Activated naive CD8-positive, alpha-beta T cell treated with anti-CD3 and anti-CD28 coated beads, Interleukin-2, amount 50 U/mL, for 24 hours (primary cell): ENCODE results near the gene UBE4A.

Experiments used
- ATAC-seq: fragments of 150-1000 bp; cut with Tn5 transposase; one replicate; pipeline ENCODE4 v1.10.0; 2021
- DNase-seq: peaks from one replicate; pipeline ENCODE4 v3.0.0; 2021
- H3K27ac Mint-ChIP-seq: one replicate; pipeline ENCODE4 v1.8.0; 2021; ENCODE audit warnings: mild to moderate bottlenecking, mixed read lengths
- H3K27me3 Mint-ChIP-seq: one replicate; pipeline ENCODE4 v1.8.0; 2021; ENCODE audit warnings: mixed read lengths
- H3K36me3 Mint-ChIP-seq: one replicate; pipeline ENCODE4 v1.8.0; 2021; ENCODE audit warnings: low read depth, mixed read lengths
- H3K4me1 Mint-ChIP-seq: one replicate; pipeline ENCODE4 v1.8.0; 2021; ENCODE audit warnings: mixed read lengths
- H3K4me3 Mint-ChIP-seq: one replicate; pipeline ENCODE4 v1.8.0; 2021; ENCODE audit warnings: mild to moderate bottlenecking, moderate library complexity, mixed read lengths
- H3K9me3 Mint-ChIP-seq: one replicate; pipeline ENCODE4 v1.8.0; 2021; ENCODE audit warnings: mixed read lengths

UBE4A gene

GRCh38 chr11:118364956-118365615 lies 5.7 kb downstream of the UBE4A start:
- ATAC-seq (no peak), DNase-seq (no peak)
- no peaks in the 10 kb centered on the region for H3K27me3 Mint-ChIP-seq
- H3K4me1 Mint-ChIP-seq, result peaks cover 34% of the 10 kb centered on the region
- no peak overlapping the region for H3K4me3 Mint-ChIP-seq
- H3K27ac Mint-ChIP-seq, result no peak overlapping the region
- no peaks in the 10 kb centered on the region for H3K9me3 Mint-ChIP-seq
- H3K36me3 Mint-ChIP-seq, result peaks cover 42% of the 10 kb centered on the region

- Mint-ChIP-seq H3K36me3 (peaks cover 52% of the 10 kb centered on the region), H3K27me3 (no peaks in the 10 kb centered on the region), H3K4me1 (peaks cover 24% of the 10 kb centered on the region), H3K9me3 (no peaks in the 10 kb centered on the region), H3K27ac (no peak overlapping the region), H3K4me3 (no peak overlapping the region)
- no peak for ATAC-seq
- DNase-seq, result no peak
Observed at GRCh38 chr11:118366287-118366686, 6.9 kb downstream of the UBE4A start.

- Mint-ChIP-seq H3K27me3 (no peaks in the 10 kb centered on the region), H3K36me3 (peaks cover 62% of the 10 kb centered on the region), H3K4me3 (no peak overlapping the region), H3K9me3 (no peaks in the 10 kb centered on the region), H3K4me1 (no peaks in the 10 kb centered on the region), H3K27ac (no peak overlapping the region)
- ATAC-seq (no peak), DNase-seq (no peak)
Observed at GRCh38 chr11:118370774-118371173, 11.4 kb downstream of the UBE4A start.

- Mint-ChIP-seq H3K36me3 (peaks cover 66% of the 10 kb centered on the region), H3K27me3 (no peaks in the 10 kb centered on the region), H3K4me3 (no peak overlapping the region), H3K9me3 (no peaks in the 10 kb centered on the region), H3K4me1 (no peaks in the 10 kb centered on the region), H3K27ac (no peak overlapping the region)
- ATAC-seq, result no peak
- no peak for DNase-seq
Observed at GRCh38 chr11:118373263-118373662, 13.9 kb downstream of the UBE4A start.

- Mint-ChIP-seq H3K27me3 (no peaks in the 10 kb centered on the region), H3K27ac (peak overlapping the region; percentile 0), H3K4me3 (no peak overlapping the region), H3K36me3 (peaks cover 65% of the 10 kb centered on the region), H3K4me1 (no peaks in the 10 kb centered on the region), H3K9me3 (no peaks in the 10 kb centered on the region)
- no peak for DNase-seq
- no peak for ATAC-seq
Observed at GRCh38 chr11:118373871-118374270, 14.5 kb downstream of the UBE4A start.

- ATAC-seq, result no peak
- Mint-ChIP-seq H3K36me3 (peaks cover 64% of the 10 kb centered on the region), H3K4me1 (no peaks in the 10 kb centered on the region), H3K4me3 (no peak overlapping the region), H3K9me3 (no peaks in the 10 kb centered on the region), H3K27ac (no peak overlapping the region), H3K27me3 (no peaks in the 10 kb centered on the region)
- DNase-seq, result no peak
Observed at GRCh38 chr11:118374729-118375128, 15.3 kb downstream of the UBE4A start.

- Mint-ChIP-seq H3K36me3 (peaks cover 61% of the 10 kb centered on the region), H3K4me1 (no peaks in the 10 kb centered on the region), H3K27me3 (no peaks in the 10 kb centered on the region), H3K27ac (peak overlapping the region; percentile 13), H3K4me3 (no peak overlapping the region), H3K9me3 (no peaks in the 10 kb centered on the region)
- ATAC-seq (no peak), DNase-seq (no peak)
Observed at GRCh38 chr11:118375978-118376377, 16.6 kb downstream of the UBE4A start.

GRCh38 chr11:118379497-118379896 lies 20.1 kb downstream of the UBE4A start:
- no peak for ATAC-seq
- peaks cover 59% of the 10 kb centered on the region for H3K36me3 Mint-ChIP-seq
- no peaks in the 10 kb centered on the region for H3K27me3 Mint-ChIP-seq
- no peak for DNase-seq
- H3K4me1 Mint-ChIP-seq, result no peaks in the 10 kb centered on the region
- no peak overlapping the region for H3K4me3 Mint-ChIP-seq
- no peak overlapping the region for H3K27ac Mint-ChIP-seq
- H3K9me3 Mint-ChIP-seq, result no peaks in the 10 kb centered on the region

- Mint-ChIP-seq H3K4me3 (no peak overlapping the region), H3K9me3 (no peaks in the 10 kb centered on the region), H3K27me3 (no peaks in the 10 kb centered on the region), H3K36me3 (peaks cover 63% of the 10 kb centered on the region), H3K4me1 (no peaks in the 10 kb centered on the region), H3K27ac (no peak overlapping the region)
- no peak for DNase-seq
- ATAC-seq, result no peak
Observed at GRCh38 chr11:118380571-118380970, 21.2 kb downstream of the UBE4A start.

- Mint-ChIP-seq H3K9me3 (no peaks in the 10 kb centered on the region), H3K4me3 (no peak overlapping the region), H3K27ac (no peak overlapping the region), H3K36me3 (peaks cover 69% of the 10 kb centered on the region), H3K4me1 (no peaks in the 10 kb centered on the region), H3K27me3 (no peaks in the 10 kb centered on the region)
- ATAC-seq, result no peak
- no peak for DNase-seq
Observed at GRCh38 chr11:118382954-118383353, 23.6 kb downstream of the UBE4A start.

GRCh38 chr11:118383657-118384056 lies 24.3 kb downstream of the UBE4A start:
- DNase-seq (no peak), ATAC-seq (no peak)
- H3K4me3 Mint-ChIP-seq, result no peak overlapping the region
- no peak overlapping the region for H3K27ac Mint-ChIP-seq
- H3K9me3 Mint-ChIP-seq, result no peaks in the 10 kb centered on the region
- no peaks in the 10 kb centered on the region for H3K27me3 Mint-ChIP-seq
- no peaks in the 10 kb centered on the region for H3K4me1 Mint-ChIP-seq
- peaks cover 62% of the 10 kb centered on the region for H3K36me3 Mint-ChIP-seq

- ATAC-seq (no peak), DNase-seq (no peak)
- peak overlapping the region; percentile 73 for H3K27ac Mint-ChIP-seq
- no peaks in the 10 kb centered on the region for H3K9me3 Mint-ChIP-seq
- peaks cover 34% of the 10 kb centered on the region for H3K36me3 Mint-ChIP-seq
- H3K27me3 Mint-ChIP-seq, result no peaks in the 10 kb centered on the region
- H3K4me1 Mint-ChIP-seq, result peaks cover 43% of the 10 kb centered on the region
- H3K4me3 Mint-ChIP-seq, result no peak overlapping the region
Observed at GRCh38 chr11:118396097-118396501, 36.7 kb downstream of the UBE4A start.

- ATAC-seq, result no peak
- H3K27ac Mint-ChIP-seq, result peak overlapping the region; percentile 37
Observed at GRCh38 chr11:118397448-118397847, 38.0 kb downstream of the UBE4A start.

GRCh38 chr11:118398791-118399559 lies 39.6 kb downstream of the UBE4A start:
- H3K27me3 Mint-ChIP-seq, result no peaks in the 10 kb centered on the region
- no peaks in the 10 kb centered on the region for H3K9me3 Mint-ChIP-seq
- peak overlapping the region; percentile 97 for H3K27ac Mint-ChIP-seq
- peaks cover 33% of the 10 kb centered on the region for H3K36me3 Mint-ChIP-seq
- peaks cover 67% of the 10 kb centered on the region for H3K4me1 Mint-ChIP-seq
- ATAC-seq (peak; percentile 83), DNase-seq (peak; percentile 12)
- H3K4me3 Mint-ChIP-seq, result peak overlapping the region; percentile 95

More at GRCh38 chr11:118397448-118397847, 38.0 kb downstream of the UBE4A start:
- no peak for DNase-seq
- Mint-ChIP-seq H3K4me1 (peaks cover 53% of the 10 kb centered on the region), H3K4me3 (no peak overlapping the region), H3K9me3 (no peaks in the 10 kb centered on the region), H3K27me3 (no peaks in the 10 kb centered on the region), H3K36me3 (peaks cover 36% of the 10 kb centered on the region)

- Mint-ChIP-seq H3K36me3 (peaks cover 32% of the 10 kb centered on the region), H3K27me3 (no peaks in the 10 kb centered on the region), H3K4me1 (peaks cover 66% of the 10 kb centered on the region), H3K9me3 (no peaks in the 10 kb centered on the region), H3K27ac (peak within 1 kb of the TSS; percentile 97), H3K4me3 (peak within 1 kb of the TSS; percentile 95)
- ATAC-seq (peak; percentile 70), DNase-seq (peak; percentile 94)
Observed at GRCh38 chr11:118401151-118401879, 41.9 kb downstream of the UBE4A start, which contains the start of gene ATP5MG. TSS of gene ATP5MG (plus strand) at chr11:118401606. CDS start at chr11:118401666, 60 bp downstream.
